Activated T-cell treated with anti-CD3 and anti-CD28 coated beads, Interleukin-2, amount 50 U/mL, for 4 hours (primary cell): ENCODE measurements around the gene NOX4. TPM values are rescaled to one million over a fixed set of nuclear protein-coding genes. Genes with fewer than 3 reads are reported as not detected.
"Not testable (repeated sequence)": the region's sequence is repeated elsewhere in the genome, so short reads cannot be mapped to it uniquely, and the experiment has no call there.

Experiments
- ATAC-seq, 2 donors: fragments of 200-7000 bp; cut with Tn5 transposase; one replicate each; pipeline ENCODE4 v1.10.0; 2021
- DNase-seq: peaks from one replicate; pipeline ENCODE4 v3.0.0-alpha.2; 2020
- H3K27me3 Mint-ChIP-seq: one replicate; pipeline ENCODE4 v1.8.0; 2021; ENCODE audit warnings: low read depth, mixed read lengths
- H3K36me3 Mint-ChIP-seq: one replicate; pipeline ENCODE4 v1.8.0; 2022; ENCODE audit warnings: mixed read lengths; ENCODE audit not compliant: insufficient read depth
- H3K4me1 Mint-ChIP-seq: one replicate; pipeline ENCODE4 v1.8.0; 2021; ENCODE audit warnings: low read depth, mixed read lengths
- H3K4me3 Mint-ChIP-seq: one replicate; pipeline ENCODE4 v1.8.0; 2021; ENCODE audit warnings: mild to moderate bottlenecking, moderate library complexity, mixed read lengths
- H3K9me3 Mint-ChIP-seq: one replicate; pipeline ENCODE4 v1.8.0; 2021; ENCODE audit warnings: mixed read lengths
- total RNA-seq, 3 donors: library from RNA; stranded (reverse); gene quantifications; one replicate each; pipeline ENCODE4 v1.2.1, GENCODE V29; 2021

NOX4 gene
- total RNA-seq, 3 donors from 2014 or later, result not detected

GRCh38 chr11:89441606-89442005 is 49.6 kb downstream of the NOX4 start:
- Mint-ChIP-seq H3K9me3 (peaks cover 13% of the 10 kb centered on the region), H3K4me3 (no peak overlapping the region)

GRCh38 chr11:89437317-89437716 is 53.9 kb downstream of the NOX4 start:
- Mint-ChIP-seq H3K4me3 (no peak overlapping the region), H3K36me3 (no peaks in the 10 kb centered on the region), H3K4me1 (no peaks in the 10 kb centered on the region), H3K9me3 (no peaks in the 10 kb centered on the region), H3K27me3 (no peaks in the 10 kb centered on the region)
- no peak for ATAC-seq
- no peak for DNase-seq

More at GRCh38 chr11:89441606-89442005, 49.6 kb downstream of the NOX4 start:
- H3K4me1 Mint-ChIP-seq, result no peaks in the 10 kb centered on the region
- H3K27me3 Mint-ChIP-seq, result no peaks in the 10 kb centered on the region
- ATAC-seq (no peak), DNase-seq (no peak)
- H3K36me3 Mint-ChIP-seq, result no peaks in the 10 kb centered on the region

GRCh38 chr11:89436071-89436470 is 55.1 kb downstream of the NOX4 start:
- no peak overlapping the region for H3K4me3 Mint-ChIP-seq

GRCh38 chr11:89433278-89433677 is 57.9 kb downstream of the NOX4 start:
- Mint-ChIP-seq H3K36me3 (no peaks in the 10 kb centered on the region), H3K4me1 (no peaks in the 10 kb centered on the region), H3K9me3 (no peaks in the 10 kb centered on the region), H3K4me3 (no peak overlapping the region), H3K27me3 (no peaks in the 10 kb centered on the region)
- no peak for DNase-seq
- no peak for ATAC-seq

More at GRCh38 chr11:89436071-89436470, 55.1 kb downstream of the NOX4 start:
- Mint-ChIP-seq H3K36me3 (no peaks in the 10 kb centered on the region), H3K4me1 (no peaks in the 10 kb centered on the region), H3K9me3 (no peaks in the 10 kb centered on the region), H3K27me3 (no peaks in the 10 kb centered on the region)
- DNase-seq, result no peak
- no peak for ATAC-seq

DNA sequence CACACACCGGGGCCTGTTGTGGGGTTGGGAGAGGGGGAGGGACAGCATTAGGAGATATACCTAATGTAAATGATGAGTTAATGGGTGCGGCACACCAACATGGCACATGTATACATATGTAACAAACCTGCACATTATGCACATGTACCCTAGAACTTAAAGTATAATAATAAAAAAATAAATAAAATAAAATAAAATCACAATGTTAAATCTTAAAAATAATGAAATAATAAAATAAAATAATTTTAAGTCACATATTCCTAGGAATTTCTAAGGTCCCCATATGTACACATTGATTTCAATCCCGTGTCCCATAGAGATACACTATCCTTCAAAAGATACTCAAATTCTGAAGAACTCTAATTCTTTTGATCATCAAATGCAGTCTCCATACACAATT is 59.0 kb downstream of the NOX4 start:
- not testable (repeated sequence) for DNase-seq, H3K4me1 Mint-ChIP-seq, H3K27me3 Mint-ChIP-seq, H3K36me3 Mint-ChIP-seq, H3K4me3 Mint-ChIP-seq, ATAC-seq, H3K9me3 Mint-ChIP-seq

DNA sequence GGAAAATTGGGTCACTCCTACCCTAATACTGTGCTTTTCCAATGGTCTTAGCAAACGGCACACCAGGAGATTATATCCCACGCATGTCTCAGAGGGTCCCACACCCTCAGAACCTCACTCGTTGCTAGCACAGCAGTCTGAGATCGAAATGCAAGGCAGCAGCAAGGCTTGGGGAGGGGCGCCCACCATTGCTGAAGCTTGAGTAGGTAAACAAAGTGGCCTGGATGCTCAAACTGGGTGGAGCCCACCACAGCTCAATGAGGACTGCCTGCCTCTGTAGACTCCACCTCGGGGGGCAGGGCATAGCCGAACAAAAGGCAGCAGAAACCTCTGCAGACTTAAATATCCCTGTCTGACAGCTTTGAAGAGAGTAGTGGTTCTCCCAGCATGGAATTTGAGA is 64.7 kb downstream of the NOX4 start:
- not testable (repeated sequence) for H3K4me1 Mint-ChIP-seq, DNase-seq, H3K9me3 Mint-ChIP-seq, H3K36me3 Mint-ChIP-seq, H3K4me3 Mint-ChIP-seq, H3K27me3 Mint-ChIP-seq, ATAC-seq

DNA sequence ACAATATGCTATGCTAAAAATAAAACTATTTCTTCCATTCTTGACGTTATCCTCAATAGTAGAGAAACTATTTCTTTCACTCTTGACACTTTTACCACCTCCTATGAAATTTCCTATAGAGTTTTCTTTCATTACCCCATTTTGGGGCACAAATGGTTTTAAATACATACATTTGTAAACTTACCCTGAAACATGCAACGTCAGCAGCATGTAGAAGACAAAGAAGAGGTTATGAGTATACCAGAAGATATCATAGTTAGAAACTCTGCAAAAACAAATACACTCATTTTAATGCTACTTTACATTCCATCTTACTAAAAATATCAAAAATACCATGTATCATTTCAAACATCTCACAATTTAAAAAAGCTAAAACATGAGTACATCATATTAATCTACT is 69.5 kb downstream of the NOX4 start:
- ATAC-seq (no peak), DNase-seq (no peak)
- Mint-ChIP-seq H3K4me1 (no peaks in the 10 kb centered on the region), H3K9me3 (no peaks in the 10 kb centered on the region), H3K36me3 (no peaks in the 10 kb centered on the region), H3K4me3 (no peak overlapping the region), H3K27me3 (no peaks in the 10 kb centered on the region)

DNA sequence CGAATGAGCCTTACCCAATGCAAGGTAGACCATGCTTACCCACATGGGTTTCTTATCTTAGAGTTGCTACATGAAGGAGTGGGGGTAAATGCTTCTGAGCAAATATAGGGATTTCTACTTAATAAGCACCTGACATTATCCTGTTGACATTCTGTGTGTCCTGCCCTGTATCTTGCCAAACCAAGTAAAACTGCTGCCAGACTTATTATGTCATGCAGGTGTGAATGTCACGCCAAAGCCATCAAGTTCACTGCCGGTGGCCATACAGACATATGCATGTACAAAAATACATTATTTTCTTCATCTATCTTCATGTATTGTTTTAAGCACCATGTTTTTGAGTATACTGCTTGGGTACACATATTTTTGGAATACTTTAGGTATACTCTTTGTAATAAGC is 70.2 kb downstream of the NOX4 start:
- no peaks in the 10 kb centered on the region for H3K9me3 Mint-ChIP-seq
- DNase-seq, result no peak
- no peak overlapping the region for H3K4me3 Mint-ChIP-seq
- H3K27me3 Mint-ChIP-seq, result no peaks in the 10 kb centered on the region
- H3K4me1 Mint-ChIP-seq, result no peaks in the 10 kb centered on the region
- H3K36me3 Mint-ChIP-seq, result no peaks in the 10 kb centered on the region
- ATAC-seq, result no peak

GRCh38 chr11:89416961-89417360 is 74.2 kb downstream of the NOX4 start:
- DNase-seq (no peak), ATAC-seq (no peak)
- no peaks in the 10 kb centered on the region for H3K4me1 Mint-ChIP-seq
- H3K36me3 Mint-ChIP-seq, result no peaks in the 10 kb centered on the region
- no peaks in the 10 kb centered on the region for H3K9me3 Mint-ChIP-seq
- no peak overlapping the region for H3K4me3 Mint-ChIP-seq
- no peaks in the 10 kb centered on the region for H3K27me3 Mint-ChIP-seq

DNA sequence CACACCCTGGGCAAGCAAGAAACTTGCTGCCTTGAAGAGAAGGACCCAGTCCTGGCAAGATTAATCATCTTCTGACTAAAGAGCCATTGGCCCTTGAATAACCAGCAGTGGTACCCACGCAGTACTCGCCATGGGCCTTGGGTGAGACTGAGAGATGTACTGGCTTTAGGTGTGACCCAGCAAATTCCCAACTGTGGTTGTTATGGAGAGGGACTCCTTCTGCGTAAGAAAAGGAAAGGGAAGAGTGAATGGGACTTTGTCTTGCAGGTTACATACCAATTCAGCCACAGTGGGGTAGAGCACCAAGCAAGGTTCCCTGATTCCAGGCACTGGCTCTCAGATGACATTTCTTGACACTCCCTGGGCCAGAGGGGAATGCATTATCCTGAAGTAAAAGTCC is 80.1 kb downstream of the NOX4 start:
- not testable (repeated sequence) for ATAC-seq, H3K4me3 Mint-ChIP-seq, H3K4me1 Mint-ChIP-seq, H3K27me3 Mint-ChIP-seq, DNase-seq, H3K9me3 Mint-ChIP-seq, H3K36me3 Mint-ChIP-seq

GRCh38 chr11:89410666-89411065 is 80.5 kb downstream of the NOX4 start:
- not testable (repeated sequence) for H3K27me3 Mint-ChIP-seq, DNase-seq, H3K4me3 Mint-ChIP-seq, H3K4me1 Mint-ChIP-seq, H3K36me3 Mint-ChIP-seq, H3K9me3 Mint-ChIP-seq, ATAC-seq

DNA sequence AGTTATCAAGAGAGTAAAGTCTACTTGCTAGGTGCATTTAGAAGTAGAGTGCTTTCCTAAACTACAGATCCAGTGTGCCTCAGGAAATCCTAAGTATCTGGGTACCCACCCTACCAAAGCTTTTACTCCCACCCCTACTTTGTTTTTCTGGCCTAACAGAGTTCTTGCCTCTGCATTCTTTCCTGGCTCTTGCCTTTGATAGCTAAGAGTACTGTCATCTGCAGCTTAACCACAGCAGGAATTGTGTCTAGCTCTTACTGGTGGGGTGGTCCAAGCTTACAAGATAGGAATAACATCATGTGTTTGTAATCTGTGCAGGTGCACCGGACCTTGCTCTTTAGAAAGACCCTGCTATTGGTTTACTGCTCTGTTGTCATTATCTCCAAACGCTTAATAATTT is 82.7 kb downstream of the NOX4 start:
- not testable (repeated sequence) for H3K4me1 Mint-ChIP-seq, DNase-seq, H3K27me3 Mint-ChIP-seq, ATAC-seq, H3K9me3 Mint-ChIP-seq, H3K36me3 Mint-ChIP-seq, H3K4me3 Mint-ChIP-seq

- DNase-seq (no peak), ATAC-seq (no peak)
- Mint-ChIP-seq H3K27me3 (no peaks in the 10 kb centered on the region), H3K4me1 (no peaks in the 10 kb centered on the region), H3K4me3 (no peak overlapping the region), H3K9me3 (no peaks in the 10 kb centered on the region), H3K36me3 (no peaks in the 10 kb centered on the region)
These were observed 85.5 kb downstream of the NOX4 start for GRCh38 chr11:89405629-89406028.

GRCh38 chr11:89391654-89392053 is 99.5 kb downstream of the NOX4 start:
- not testable (repeated sequence) for H3K9me3 Mint-ChIP-seq, H3K4me3 Mint-ChIP-seq, ATAC-seq, H3K4me1 Mint-ChIP-seq, H3K36me3 Mint-ChIP-seq, DNase-seq, H3K27me3 Mint-ChIP-seq

GRCh38 chr11:89387501-89387900 is 103.7 kb downstream of the NOX4 start:
- DNase-seq, result not testable (repeated sequence)

DNA sequence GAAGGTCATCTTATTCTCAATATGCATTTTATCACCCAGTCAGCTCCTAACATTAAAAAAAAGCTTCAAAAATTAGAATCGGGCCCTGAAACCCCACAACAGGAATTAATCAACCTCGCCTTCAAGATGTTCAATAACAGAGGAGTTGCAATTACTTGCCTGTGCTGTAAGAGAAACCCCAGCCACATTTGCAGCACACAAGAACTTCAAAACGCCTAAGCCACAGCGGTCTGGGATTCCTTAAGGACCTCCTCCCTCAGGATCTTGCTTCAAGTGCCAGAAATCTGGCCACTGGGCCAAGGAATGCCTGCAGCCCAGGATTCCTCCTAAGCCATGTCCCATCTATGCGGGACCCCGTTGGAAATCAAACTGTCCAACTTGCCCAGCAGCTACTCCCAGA is 108.2 kb downstream of the NOX4 start:
- not testable (repeated sequence) for DNase-seq, ATAC-seq, H3K27me3 Mint-ChIP-seq, H3K4me1 Mint-ChIP-seq, H3K9me3 Mint-ChIP-seq, H3K4me3 Mint-ChIP-seq, H3K36me3 Mint-ChIP-seq

More at GRCh38 chr11:89387501-89387900, 103.7 kb downstream of the NOX4 start:
- H3K9me3 Mint-ChIP-seq, H3K36me3 Mint-ChIP-seq, H3K4me1 Mint-ChIP-seq, H3K4me3 Mint-ChIP-seq, H3K27me3 Mint-ChIP-seq, ATAC-seq: not testable (repeated sequence)
